GM12872 (cell line): ENCODE results near the gene BABAM2.

Experiments used
- CTCF ChIP-seq: IDR thresholded peaks from 3 replicates; pipeline ENCODE4 v1.5.1; 2011; ENCODE audit warnings: low read depth, mild to moderate bottlenecking, low read length, moderate library complexity; ENCODE audit not compliant: insufficient read depth

The BABAM2 gene

GRCh38 chr2:28300485-28301341 is 410.2 kb downstream of the BABAM2 start:
- TF ChIP-seq CTCF, result no peak

- TF ChIP-seq CTCF, result no peak
Measured at GRCh38 chr2:28305202-28305601, 414.7 kb downstream of the BABAM2 start.

DNA sequence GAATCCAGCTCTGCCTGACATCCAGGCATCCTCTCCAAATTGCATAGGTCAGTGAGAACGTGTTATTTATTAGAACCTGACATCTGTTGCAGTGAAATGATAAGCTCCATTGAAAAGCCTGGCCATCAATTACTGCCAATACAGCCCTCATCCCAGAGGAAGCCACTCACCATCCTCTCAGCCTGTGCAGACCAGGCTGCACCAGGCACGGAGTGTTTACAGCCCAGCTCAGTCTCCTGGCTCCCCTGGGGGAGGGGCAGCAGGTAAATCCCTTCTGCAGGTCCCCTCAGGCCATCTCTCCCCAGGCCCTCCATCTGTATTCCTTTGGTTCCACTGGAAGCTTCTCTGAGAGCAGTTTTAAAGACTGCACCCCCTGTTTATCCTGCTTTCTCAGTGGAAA is 419.6 kb downstream of the BABAM2 start:
- TF ChIP-seq CTCF, result no peak

DNA sequence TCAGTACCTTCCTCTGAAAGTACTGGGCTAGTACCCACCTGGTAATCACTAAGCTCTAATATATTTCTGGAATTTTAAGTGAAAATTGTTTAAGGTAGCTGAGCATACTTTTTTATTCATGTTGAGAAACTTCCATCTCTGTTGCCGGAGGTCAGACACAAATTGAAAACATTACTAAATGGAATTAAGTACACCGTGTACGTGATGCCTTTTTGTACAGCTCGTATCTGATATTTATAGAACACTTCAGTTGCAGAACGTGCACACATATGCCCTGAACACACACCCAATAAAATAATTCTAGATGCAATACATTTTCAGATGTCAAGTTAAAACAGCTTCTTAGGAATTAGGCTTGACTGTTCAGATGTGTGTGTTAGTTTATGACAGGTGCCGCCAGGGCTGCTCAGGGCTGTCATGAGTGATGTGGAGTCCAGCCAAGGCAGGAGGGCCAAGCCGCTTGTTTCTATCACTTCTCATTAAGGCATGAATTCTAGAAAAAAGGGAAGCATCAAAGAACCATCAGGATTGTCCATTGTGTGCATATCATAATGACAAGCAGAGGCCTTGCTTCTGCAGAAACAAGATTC is 421.2 kb downstream of the BABAM2 start:
- TF ChIP-seq CTCF, result no peak

DNA sequence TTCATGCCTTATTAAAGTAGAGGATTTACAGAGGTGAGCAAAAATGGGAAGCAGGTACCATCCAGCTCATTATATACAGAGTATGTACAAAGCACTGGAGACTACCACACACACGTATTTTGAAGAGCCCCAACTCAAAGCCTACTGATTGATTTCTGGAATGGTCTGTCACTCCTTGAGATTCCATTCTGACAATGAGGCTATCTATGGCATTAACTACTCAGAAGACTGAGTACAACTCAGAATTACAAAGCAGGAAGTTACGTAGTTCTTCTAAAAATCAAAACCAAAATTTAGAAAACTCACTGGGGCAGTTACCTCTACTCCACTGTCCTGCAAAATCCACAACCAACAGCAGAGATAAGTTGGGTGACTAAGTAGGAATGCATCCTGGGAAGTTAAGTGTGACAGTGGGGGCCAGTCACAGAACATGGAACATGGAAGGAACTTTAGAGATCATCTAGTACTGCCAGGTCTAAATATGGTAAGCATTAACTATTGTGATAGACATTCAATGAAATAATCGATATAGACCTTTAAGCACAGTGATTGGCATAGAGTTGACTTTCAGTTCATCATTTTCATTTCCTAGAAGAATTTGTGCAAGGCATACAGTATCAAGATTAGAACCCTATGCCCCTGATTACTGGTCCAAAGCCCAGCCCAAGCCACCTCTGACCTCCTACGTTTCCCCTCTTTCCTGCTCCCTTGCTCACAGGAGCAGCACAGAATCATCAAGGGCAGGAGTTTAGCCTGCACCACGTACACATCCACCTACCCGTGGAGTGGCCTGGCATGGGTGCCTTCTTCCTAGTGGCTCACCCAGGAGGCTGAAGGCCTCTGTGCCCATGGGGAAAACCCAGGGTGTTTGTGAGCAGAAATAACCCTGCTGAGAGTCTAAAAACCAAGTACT is 422.0 kb downstream of the BABAM2 start:
- TF ChIP-seq CTCF, result no peak

DNA sequence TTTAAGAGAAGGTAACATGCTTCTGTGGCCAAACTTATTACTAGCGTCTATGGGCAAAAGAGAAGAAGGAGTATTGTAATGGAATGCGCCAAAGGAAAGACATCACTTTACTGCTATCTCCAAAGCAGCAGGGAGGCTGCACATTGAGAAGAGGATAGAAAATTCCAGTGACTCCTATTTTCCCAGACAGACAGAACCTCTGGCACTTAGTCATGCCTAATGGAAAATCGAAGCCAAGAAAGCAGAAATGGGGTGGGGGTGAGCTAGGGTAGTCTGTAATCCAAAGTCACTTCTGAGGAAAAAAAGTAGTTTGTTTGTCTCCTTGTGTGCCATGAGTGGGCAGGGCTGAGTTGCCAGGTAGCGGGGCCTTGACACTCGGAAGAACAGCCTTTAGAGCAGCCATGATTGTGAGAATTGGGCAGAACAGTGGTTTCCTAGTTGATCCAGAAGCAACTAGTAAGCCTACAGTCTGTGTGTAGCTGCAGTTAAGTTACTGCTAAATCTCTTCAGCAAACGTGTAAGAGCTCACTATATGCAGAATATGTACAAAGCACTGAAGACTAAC is 422.8 kb downstream of the BABAM2 start:
- TF ChIP-seq CTCF, result no peak

- TF ChIP-seq CTCF, result no peak
Measured at GRCh38 chr2:28314968-28315367, 424.4 kb downstream of the BABAM2 start.
